RCC 7860 (cell line): Measurements from ENCODE around the gene NES.
A peak's percentile ranks its signal among the peaks of the same experiment; 100 is the strongest.

Experiments used
- DNase-seq: peaks from one replicate; pipeline ENCODE4 v3.0.0-alpha.2; 2015; ENCODE audit warnings: low spot score
- FAIRE-seq: peaks from 2 replicates; lab custom pipeline; 2012; peaks lifted over from hg19 to GRCh38; lab: Jason Lieb, UNC

Gene NES

GRCh38 chr1:156664767-156665411, 12.3 kb downstream of the NES start:
- FAIRE-seq = no peak
- no peak for DNase-seq

- FAIRE-seq (no peak), DNase-seq (no peak)
Observed at GRCh38 chr1:156664046-156664766, 13.0 kb downstream of the NES start.

- FAIRE-seq (no peak), DNase-seq (no peak)
Observed at GRCh38 chr1:156663178-156663577, 14.0 kb downstream of the NES start.

GRCh38 chr1:156662800-156663055, 14.5 kb downstream of the NES start:
- DNase-seq = no peak
- FAIRE-seq = no peak

GRCh38 chr1:156662005-156662799, 15.0 kb downstream of the NES start:
- DNase-seq (peak; percentile 18), FAIRE-seq (no peak)

GRCh38 chr1:156660752-156661112, 16.5 kb downstream of the NES start:
- FAIRE-seq (no peak), DNase-seq (no peak)

- peak; percentile 21 for FAIRE-seq
- peak; percentile 95 for DNase-seq
Observed at GRCh38 chr1:156659988-156660751, 17.0 kb downstream of the NES start.

- DNase-seq = no peak
- no peak for FAIRE-seq
Observed at GRCh38 chr1:156659661-156659987, 17.6 kb downstream of the NES start.

GRCh38 chr1:156658945-156659574, 18.1 kb downstream of the NES start:
- FAIRE-seq (no peak), DNase-seq (no peak)

GRCh38 chr1:156658496-156658895, 18.7 kb downstream of the NES start:
- no peak for FAIRE-seq
- DNase-seq = no peak

- FAIRE-seq (no peak), DNase-seq (no peak)
Observed at GRCh38 chr1:156657741-156658319, 19.4 kb downstream of the NES start.

- DNase-seq (peak; percentile 21), FAIRE-seq (no peak)
Observed at GRCh38 chr1:156656806-156657740, 20.1 kb downstream of the NES start.

- DNase-seq (no peak), FAIRE-seq (no peak)
Observed at GRCh38 chr1:156655904-156656516, 21.2 kb downstream of the NES start.

- no peak for FAIRE-seq
Observed at GRCh38 chr1:156655151-156655903, 21.9 kb downstream of the NES start.

GRCh38 chr1:156654700-156655099, 22.5 kb downstream of the NES start:
- DNase-seq = no peak
- no peak for FAIRE-seq

More at GRCh38 chr1:156655151-156655903, 21.9 kb downstream of the NES start:
- no peak for DNase-seq

- FAIRE-seq (no peak), DNase-seq (no peak)
Observed at GRCh38 chr1:156652992-156653355, 24.2 kb downstream of the NES start.

GRCh38 chr1:156652131-156652991, 24.8 kb downstream of the NES start:
- DNase-seq = no peak
- no peak for FAIRE-seq

GRCh38 chr1:156648951-156649350, 28.3 kb downstream of the NES start:
- FAIRE-seq (no peak), DNase-seq (peak; percentile 10)
